Measurements from ENCODE around the gene TECTA. TPM values are rescaled to one million over a fixed set of nuclear protein-coding genes. Genes with fewer than 3 reads are reported as not detected.

TECTA gene
- total RNA-seq, 2 donors from 2014 or later, result under 0.01 to 5.9 TPM

DNA sequence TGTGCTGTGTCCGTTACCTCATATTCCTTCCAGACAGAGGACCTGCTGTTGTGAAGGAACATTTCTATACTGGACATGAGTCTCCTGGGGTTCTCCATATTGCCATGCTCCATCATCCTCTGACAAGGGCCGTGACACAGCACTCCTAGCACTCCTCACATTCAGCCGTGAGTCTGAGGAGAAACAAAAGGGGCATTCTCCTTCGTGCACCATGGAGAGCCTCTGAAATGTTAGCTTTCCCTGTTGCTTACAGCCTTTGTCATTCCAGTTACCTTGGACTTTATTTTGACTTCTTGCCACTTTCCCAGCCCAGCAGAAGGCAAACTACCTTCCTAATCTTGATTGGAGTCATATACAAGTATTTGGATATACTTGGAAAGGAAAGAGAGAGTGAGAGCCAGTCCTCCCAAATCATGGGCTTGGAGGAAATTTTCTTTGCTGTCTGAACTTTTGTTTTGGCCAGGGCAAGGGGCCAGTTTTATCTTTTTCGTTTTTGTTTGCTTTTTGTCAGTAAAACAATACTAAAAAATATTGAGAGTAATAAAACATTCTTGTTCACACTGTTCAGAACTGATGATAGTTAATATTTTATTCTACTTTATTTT lies 29.1 kb upstream of the TECTA start:
- DNase-seq, result no peak

DNA sequence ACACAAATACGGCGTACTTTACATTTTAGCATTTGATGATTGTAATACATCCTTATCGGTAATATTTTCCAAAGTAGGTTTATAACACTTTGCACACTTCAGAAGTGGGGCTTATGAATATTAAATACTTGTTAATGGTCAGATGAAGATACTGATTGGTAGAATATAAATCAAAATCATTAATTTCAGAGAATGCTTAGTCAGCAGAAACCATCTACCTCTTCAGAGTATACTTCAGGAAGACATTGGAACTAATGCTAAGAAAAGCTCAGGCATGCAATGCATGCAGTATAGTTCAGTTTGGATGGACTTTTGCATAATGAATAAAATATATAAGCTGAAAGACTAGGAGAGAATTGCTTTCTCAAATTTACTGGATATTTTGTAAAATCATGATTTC lies 19.7 kb upstream of the TECTA start:
- Histone ChIP-seq H3K27me3 (no peaks in the 10 kb centered on the region), H3K4me3 (no peak overlapping the region), H3K9me3 (no peaks in the 10 kb centered on the region), H3K36me3 (replicated peaks in 1 of 2; ENCODE audit: insufficient read depth in 1 of 2, low read depth in 2 of 2) (no peaks in the 10 kb centered on the region), H3K4me1 (no peaks in the 10 kb centered on the region), H3K27ac (no peak overlapping the region)
- WGBS, 2 donors, result 96 to 99% methylated on average over 3 of the region's 3 CpGs
- intact Hi-C loops (cut with DNase I), result no loop called here
- ATAC-seq, result no peak
- TF ChIP-seq POLR2A (IDR thresholded peaks at IDR 0.05), result no peak
- TF ChIP-seq, protein P1, sequence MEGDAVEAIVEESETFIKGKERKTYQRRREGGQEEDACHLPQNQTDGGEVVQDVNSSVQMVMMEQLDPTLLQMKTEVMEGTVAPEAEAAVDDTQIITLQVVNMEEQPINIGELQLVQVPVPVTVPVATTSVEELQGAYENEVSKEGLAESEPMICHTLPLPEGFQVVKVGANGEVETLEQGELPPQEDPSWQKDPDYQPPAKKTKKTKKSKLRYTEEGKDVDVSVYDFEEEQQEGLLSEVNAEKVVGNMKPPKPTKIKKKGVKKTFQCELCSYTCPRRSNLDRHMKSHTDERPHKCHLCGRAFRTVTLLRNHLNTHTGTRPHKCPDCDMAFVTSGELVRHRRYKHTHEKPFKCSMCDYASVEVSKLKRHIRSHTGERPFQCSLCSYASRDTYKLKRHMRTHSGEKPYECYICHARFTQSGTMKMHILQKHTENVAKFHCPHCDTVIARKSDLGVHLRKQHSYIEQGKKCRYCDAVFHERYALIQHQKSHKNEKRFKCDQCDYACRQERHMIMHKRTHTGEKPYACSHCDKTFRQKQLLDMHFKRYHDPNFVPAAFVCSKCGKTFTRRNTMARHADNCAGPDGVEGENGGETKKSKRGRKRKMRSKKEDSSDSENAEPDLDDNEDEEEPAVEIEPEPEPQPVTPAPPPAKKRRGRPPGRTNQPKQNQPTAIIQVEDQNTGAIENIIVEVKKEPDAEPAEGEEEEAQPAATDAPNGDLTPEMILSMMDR (IDR thresholded peaks at IDR 0.05), result no peak
- no peak for DNase-seq

More for the DNA sequence above, 29.1 kb upstream of the TECTA start:
- no peaks in the 10 kb centered on the region for H3K9me3 ChIP-seq
- WGBS, 2 donors, result 40 to 46% methylated on average over 5 of the region's 5 CpGs
- no peaks in the 10 kb centered on the region for H3K36me3 ChIP-seq (replicated peaks in 1 of 2; ENCODE audit: insufficient read depth in 1 of 2, low read depth in 2 of 2)
- TF ChIP-seq, protein P1 (IDR thresholded peaks at IDR 0.05), result no peak
- TF ChIP-seq POLR2A (IDR thresholded peaks at IDR 0.05), result no peak
- H3K4me3 ChIP-seq, result no peak overlapping the region
- H3K4me1 ChIP-seq, result peaks cover 21% of the 10 kb centered on the region
- H3K27me3 ChIP-seq, result no peaks in the 10 kb centered on the region
- intact Hi-C loops (cut with DNase I), result no loop called here
- ATAC-seq, result no peak
- H3K27ac ChIP-seq, result peak overlapping the region in 2 of 4 donors; percentile 10 to 37

DNA sequence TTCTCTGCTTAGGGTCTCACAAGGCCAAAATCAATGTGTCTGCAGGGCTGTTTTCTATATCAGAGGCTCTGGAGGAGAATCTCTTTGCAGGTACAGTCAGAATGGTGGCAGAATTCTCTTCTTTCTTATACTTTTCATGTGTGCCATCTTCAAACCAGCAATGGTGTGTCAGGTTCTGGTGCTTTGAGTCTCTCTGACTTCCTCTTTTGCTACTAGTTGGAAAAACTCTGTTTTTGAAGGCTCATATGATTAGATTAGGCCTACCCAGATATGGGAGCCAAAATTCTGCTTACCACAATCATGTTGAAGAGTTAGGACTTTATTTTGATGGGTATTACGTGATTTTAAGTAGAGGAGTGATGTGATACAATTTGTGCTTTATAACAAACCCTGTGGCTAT lies 18.8 kb upstream of the TECTA start:
- DNase-seq (no peak), ATAC-seq (no peak)
- peaks cover 0 to 4% of the 10 kb centered on the region in 2 donors for H3K36me3 ChIP-seq (replicated peaks in 1 of 2; ENCODE audit: insufficient read depth in 1 of 2, low read depth in 2 of 2)
- no peaks in the 10 kb centered on the region for H3K27me3 ChIP-seq
- H3K4me3 ChIP-seq, result no peak overlapping the region
- intact Hi-C loops (cut with DNase I), result no loop called here
- TF ChIP-seq, protein P1 (IDR thresholded peaks at IDR 0.05), result no peak
- TF ChIP-seq POLR2A (IDR thresholded peaks at IDR 0.05), result no peak
- no peak overlapping the region for H3K27ac ChIP-seq
- no peaks in the 10 kb centered on the region for H3K9me3 ChIP-seq
- WGBS, 2 donors, result 87 to 96% methylated on average over 1 of the region's 1 CpG
- H3K4me1 ChIP-seq, result no peaks in the 10 kb centered on the region

DNA sequence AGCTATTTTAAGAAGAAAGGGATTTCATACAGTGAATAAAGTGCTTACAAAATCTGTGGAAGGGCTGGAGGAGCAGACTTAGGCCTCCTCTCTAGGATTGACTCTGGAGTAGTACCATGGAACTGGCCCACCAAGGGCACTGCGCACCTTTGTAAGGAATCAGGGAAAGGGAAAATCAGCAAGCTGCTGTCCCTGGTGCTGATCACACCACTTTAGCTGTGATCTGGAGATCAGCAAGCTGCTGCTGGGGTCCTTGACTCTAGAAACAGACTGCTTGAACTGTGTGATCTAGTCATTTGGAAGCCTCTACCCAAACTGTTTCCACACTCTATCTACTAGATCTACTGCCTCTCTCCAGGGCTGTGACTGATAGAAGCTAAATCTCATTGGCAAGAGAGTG lies 18.4 kb upstream of the TECTA start:
- Histone ChIP-seq H3K36me3 (replicated peaks in 1 of 2; ENCODE audit: insufficient read depth in 1 of 2, low read depth in 2 of 2) (peaks cover 0 to 4% of the 10 kb centered on the region in 2 donors), H3K27ac (no peak overlapping the region), H3K27me3 (no peaks in the 10 kb centered on the region), H3K4me1 (no peaks in the 10 kb centered on the region), H3K9me3 (no peaks in the 10 kb centered on the region), H3K4me3 (no peak overlapping the region)
- ATAC-seq (no peak), DNase-seq (no peak)
- TF ChIP-seq, protein P1 (IDR thresholded peaks at IDR 0.05), result no peak
- no peak for TF ChIP-seq POLR2A (IDR thresholded peaks at IDR 0.05)
- intact Hi-C loops (cut with DNase I), result no loop called here
- WGBS, 2 donors, result 100% methylated on average over 1 of the region's 1 CpG

DNA sequence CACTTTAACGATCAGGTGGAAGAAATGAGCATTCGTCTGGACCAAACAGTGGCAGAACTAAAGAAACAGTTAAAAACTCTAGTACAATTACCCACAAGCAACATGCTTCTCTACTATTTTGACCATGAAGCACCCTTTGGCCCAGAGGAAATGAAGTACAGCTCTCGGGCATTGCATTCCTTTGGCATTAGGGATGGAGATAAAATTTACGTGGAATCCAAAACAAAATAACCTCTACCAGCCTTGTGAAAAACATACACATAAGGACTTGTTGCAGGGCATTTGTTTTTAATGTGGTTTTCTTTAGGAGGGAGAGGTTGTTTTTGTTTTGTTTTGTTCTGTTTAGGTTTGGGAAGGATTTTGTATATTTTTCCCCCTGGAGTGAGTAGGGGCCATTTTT lies 14.2 kb upstream of the TECTA start:
- no peaks in the 10 kb centered on the region for H3K27me3 ChIP-seq
- TF ChIP-seq, protein P1 (IDR thresholded peaks at IDR 0.05), result no peak
- TF ChIP-seq POLR2A (IDR thresholded peaks at IDR 0.05), result no peak
- 92 to 96% methylated on average over 4 of the region's 4 CpGs for WGBS, 2 donors
- no peak overlapping the region for H3K27ac ChIP-seq
- intact Hi-C loops (cut with DNase I), result no loop called here
- no peaks in the 10 kb centered on the region for H3K9me3 ChIP-seq
- no peak for DNase-seq
- ATAC-seq, result no peak
- H3K4me3 ChIP-seq, result no peak overlapping the region
- H3K36me3 ChIP-seq (replicated peaks in 1 of 2; ENCODE audit: insufficient read depth in 1 of 2, low read depth in 2 of 2), result peaks cover 0 to 4% of the 10 kb centered on the region in 2 donors
- peaks cover 9% of the 10 kb centered on the region for H3K4me1 ChIP-seq
